ENCODE results near the gene FRAS1.

DNA sequence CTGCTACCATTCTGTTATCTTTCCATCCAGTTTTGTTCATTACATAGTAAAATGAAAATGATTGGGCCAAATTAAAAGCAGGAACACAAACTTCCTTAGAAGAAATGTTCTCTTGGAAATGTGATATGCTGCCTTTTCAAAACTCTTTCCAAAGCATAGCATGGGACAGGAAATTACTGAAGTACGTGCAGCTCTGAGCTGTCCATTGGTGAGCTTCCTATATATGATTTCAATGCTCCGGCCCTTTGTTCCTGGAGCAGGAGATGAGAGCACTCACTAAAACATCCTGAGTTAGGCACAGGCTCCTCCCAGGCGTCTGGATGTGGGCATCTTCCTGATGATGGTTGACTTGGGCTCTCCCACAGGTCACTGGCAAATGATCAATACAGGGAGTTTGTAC lies 461.4 kb downstream of the FRAS1 start:
- TF ChIP-seq, protein P1, sequence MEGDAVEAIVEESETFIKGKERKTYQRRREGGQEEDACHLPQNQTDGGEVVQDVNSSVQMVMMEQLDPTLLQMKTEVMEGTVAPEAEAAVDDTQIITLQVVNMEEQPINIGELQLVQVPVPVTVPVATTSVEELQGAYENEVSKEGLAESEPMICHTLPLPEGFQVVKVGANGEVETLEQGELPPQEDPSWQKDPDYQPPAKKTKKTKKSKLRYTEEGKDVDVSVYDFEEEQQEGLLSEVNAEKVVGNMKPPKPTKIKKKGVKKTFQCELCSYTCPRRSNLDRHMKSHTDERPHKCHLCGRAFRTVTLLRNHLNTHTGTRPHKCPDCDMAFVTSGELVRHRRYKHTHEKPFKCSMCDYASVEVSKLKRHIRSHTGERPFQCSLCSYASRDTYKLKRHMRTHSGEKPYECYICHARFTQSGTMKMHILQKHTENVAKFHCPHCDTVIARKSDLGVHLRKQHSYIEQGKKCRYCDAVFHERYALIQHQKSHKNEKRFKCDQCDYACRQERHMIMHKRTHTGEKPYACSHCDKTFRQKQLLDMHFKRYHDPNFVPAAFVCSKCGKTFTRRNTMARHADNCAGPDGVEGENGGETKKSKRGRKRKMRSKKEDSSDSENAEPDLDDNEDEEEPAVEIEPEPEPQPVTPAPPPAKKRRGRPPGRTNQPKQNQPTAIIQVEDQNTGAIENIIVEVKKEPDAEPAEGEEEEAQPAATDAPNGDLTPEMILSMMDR (IDR thresholded peaks at IDR 0.05; ENCODE audit: poor library complexity, severe bottlenecking), result no peak
- TF ChIP-seq POLR2AphosphoS5 (IDR thresholded peaks at IDR 0.05) (no peak), EZH2 (IDR thresholded peaks at IDR 0.05; ENCODE audit: borderline replicate concordance, insufficient read depth, low read length, poor library complexity, severe bottlenecking) (no peak)

Measured in neural cell (in vitro differentiated cells).